Fibroblast of skin of right biceps (primary cell): ENCODE results near the gene S100P.
A peak's percentile ranks its signal among the peaks of the same experiment; 100 is the strongest.
"Not testable (repeated sequence)": the region's sequence is repeated elsewhere in the genome, so short reads cannot be mapped to it uniquely, and the experiment has no call there.

Experiments
- DNase-seq: peaks from one replicate; pipeline ENCODE4 v3.0.0-alpha.2; 2013

The S100P gene

GRCh38 chr4:6699903-6700302, 6.2 kb downstream of the S100P start:
- DNase-seq = no peak

- no peak for DNase-seq
Observed at GRCh38 chr4:6701371-6701770, 7.7 kb downstream of the S100P start.

- no peak for DNase-seq
Observed at GRCh38 chr4:6702761-6703160, 9.1 kb downstream of the S100P start.

GRCh38 chr4:6703786-6704185, 10.1 kb downstream of the S100P start:
- no peak for DNase-seq

- DNase-seq = no peak
Observed at GRCh38 chr4:6705646-6706045, 12.0 kb downstream of the S100P start.

- DNase-seq = no peak
Observed at GRCh38 chr4:6706173-6706572, 12.5 kb downstream of the S100P start.

GRCh38 chr4:6709230-6710114, 15.8 kb downstream of the S100P start, which contains the start of gene MRFAP1L1:
MRFAP1L1 (minus strand) TSS chr4:6709865; CDS start chr4:6709629, 236 bp downstream.
- DNase-seq = peak; percentile 98

GRCh38 chr4:6710282-6710681, 16.6 kb downstream of the S100P start:
- no peak for DNase-seq

GRCh38 chr4:6710996-6711395, 17.3 kb downstream of the S100P start:
- DNase-seq = no peak

- no peak for DNase-seq
Observed at GRCh38 chr4:6714954-6715353, 21.3 kb downstream of the S100P start.

GRCh38 chr4:6715704-6716017, 22.0 kb downstream of the S100P start:
- no peak for DNase-seq

- DNase-seq = peak; percentile 94
Observed at GRCh38 chr4:6716018-6716911, 22.6 kb downstream of the S100P start, which contains the start of gene BLOC1S4. BLOC1S4 (plus strand) TSS chr4:6716174; CDS start chr4:6716210, 36 bp downstream.

- no peak for DNase-seq
Observed at GRCh38 chr4:6716958-6717655, 23.4 kb downstream of the S100P start.

GRCh38 chr4:6718932-6719610, 25.4 kb downstream of the S100P start:
- DNase-seq = no peak

- no peak for DNase-seq
Observed at GRCh38 chr4:6719611-6720179, 26.0 kb downstream of the S100P start.

GRCh38 chr4:6720202-6720699, 26.6 kb downstream of the S100P start:
- peak; percentile 64 for DNase-seq

- no peak for DNase-seq
Observed at GRCh38 chr4:6721121-6721520, 27.4 kb downstream of the S100P start.

- DNase-seq = no peak
Observed at GRCh38 chr4:6722891-6723290, 29.2 kb downstream of the S100P start.

GRCh38 chr4:6723851-6724250, 30.2 kb downstream of the S100P start:
- DNase-seq = no peak

- peak; percentile 43 for DNase-seq
Observed at GRCh38 chr4:6724421-6725111, 30.9 kb downstream of the S100P start.

GRCh38 chr4:6725427-6725961, 31.8 kb downstream of the S100P start:
- DNase-seq = not testable (repeated sequence)
